OCI-LY7 (cell line): ENCODE data around the gene DDX28. TPM values are rescaled to one million over a fixed set of nuclear protein-coding genes. Genes with fewer than 3 reads are reported as not detected.
"Not testable (repeated sequence)": the region's sequence is repeated elsewhere in the genome, so short reads cannot be mapped to it uniquely, and the experiment has no call there.

Experiments
- BruUV-seq: library from RNA; stranded (reverse); fragments of 400-500 nt; replicated peaks from 2 replicates; lab custom pipeline; 2021; lab: Mats Ljungman, UMichigan
- CTCF ChIA-PET: fragments of 300-600 bp; sonication (Branson Sonifier 250); formaldehyde crosslinking; loops from one replicate; lab custom pipeline; 2022; ENCODE audit warnings: antibody characterized with exemption; ENCODE audit not compliant: unreplicated experiment; lab: Charles Lee
- POLR2A ChIA-PET: fragments of 300-600 bp; sonication (Branson Sonifier 250); formaldehyde crosslinking; loops from one replicate; lab custom pipeline; 2022; ENCODE audit warnings: antibody characterized with exemption; lab: Charles Lee
- DNase-seq: peaks from one replicate; pipeline ENCODE4 v3.0.0-alpha.2; 2015; ENCODE audit warnings: low spot score
- H2AFZ ChIP-seq: fragments of 200-600 bp; sonication (generic), shearing (Covaris generic); 2 replicates; pipeline ENCODE4 v1.6.1; 2014; ENCODE audit warnings: mild to moderate bottlenecking, antibody characterized with exemption, low read length, moderate library complexity
- H3K27ac ChIP-seq: fragments of 200-600 bp; sonication (generic); 2 replicates; pipeline ENCODE4 v1.5.1; 2014; ENCODE audit warnings: mixed run types, low read depth, mild to moderate bottlenecking, moderate library complexity, low read length, inconsistent platforms; ENCODE audit not compliant: poor library complexity, severe bottlenecking
- H3K36me3 ChIP-seq: fragments of 200-600 bp; sonication (generic); 2 replicates; pipeline ENCODE4 v1.6.1; 2014; ENCODE audit warnings: mild to moderate bottlenecking, antibody characterized with exemption, low read length, moderate library complexity, mixed read lengths; ENCODE audit not compliant: insufficient read depth
- H3K4me1 ChIP-seq: fragments of 200-600 bp; sonication (generic); 2 replicates; pipeline ENCODE4 v1.5.1; 2014; ENCODE audit warnings: mild to moderate bottlenecking, low read length; ENCODE audit not compliant: insufficient read depth, poor library complexity, severe bottlenecking
- H3K4me2 ChIP-seq: fragments of 200-600 bp; sonication (generic); 2 replicates; pipeline ENCODE4 v1.6.1; 2014; ENCODE audit warnings: mild to moderate bottlenecking, low read length
- H3K4me3 ChIP-seq: fragments of 200-600 bp; sonication (generic); 2 replicates; pipeline ENCODE4 v1.5.1; 2014; ENCODE audit warnings: mild to moderate bottlenecking, low read depth, low read length; ENCODE audit not compliant: poor library complexity, severe bottlenecking
- H3K79me2 ChIP-seq: fragments of 200-600 bp; sonication (generic); 2 replicates; pipeline ENCODE4 v1.6.1; 2016; ENCODE audit warnings: low read depth, mild to moderate bottlenecking, low read length, moderate library complexity, mixed read lengths; ENCODE audit not compliant: insufficient read depth
- H3K9me2 ChIP-seq: fragments of 200-600 bp; sonication (generic); 2 replicates; pipeline ENCODE4 v1.6.1; 2016; ENCODE audit warnings: mild to moderate bottlenecking, low read length, mixed read lengths; ENCODE audit not compliant: insufficient read depth
- H3K9me3 ChIP-seq: fragments of 200-600 bp; sonication (generic); 2 replicates; pipeline ENCODE4 v1.6.1; 2014; ENCODE audit warnings: mild to moderate bottlenecking, mixed run types, low read length, mixed read lengths
- H4K20me1 ChIP-seq: fragments of 200-600 bp; sonication (generic); 2 replicates; pipeline ENCODE4 v1.6.1; 2014; ENCODE audit warnings: mild to moderate bottlenecking, antibody characterized with exemption, low read length, moderate library complexity, mixed read lengths; ENCODE audit not compliant: insufficient read depth
- EZH2phosphoT487 ChIP-seq: fragments of 200-600 bp; sonication (generic); IDR thresholded peaks from 2 replicates; pipeline ENCODE4 v1.6.1; 2018; ENCODE audit warnings: low read depth, borderline replicate concordance, mild to moderate bottlenecking, mixed run types, antibody characterized with exemption, low read length, moderate library complexity, mixed read lengths
- intact Hi-C: fragments of 100-400 bp; cut with micrococcal nuclease; formaldehyde crosslinking; loops from one replicate; pipeline ENCODE4 v1.10.0; 2022; ENCODE audit not compliant: unreplicated experiment
- total RNA-seq, 2 experiments: library from RNA; depleted of rRNA in 1 of 2; stranded (reverse); fragments of >200 nt in 1 of 2; shearing (Covaris generic) in 1 of 2; gene quantifications; 2 replicates each; pipeline ENCODE4 v1.2.3, GENCODE V29; 2014 to 2022
- TF ChIP-seq, protein P1 (sequence below): fragments of 200-600 bp; sonication (generic); conservative IDR thresholded peaks from 2 replicates; pipeline ENCODE4 v1.5.1; 2014; ENCODE audit warnings: mild to moderate bottlenecking, antibody characterized with exemption, low read length, moderate library complexity, mixed read lengths

DDX28 gene
- total RNA-seq, 2 experiments from 2014 or later = 18.1 to 31.4 TPM

DNA sequence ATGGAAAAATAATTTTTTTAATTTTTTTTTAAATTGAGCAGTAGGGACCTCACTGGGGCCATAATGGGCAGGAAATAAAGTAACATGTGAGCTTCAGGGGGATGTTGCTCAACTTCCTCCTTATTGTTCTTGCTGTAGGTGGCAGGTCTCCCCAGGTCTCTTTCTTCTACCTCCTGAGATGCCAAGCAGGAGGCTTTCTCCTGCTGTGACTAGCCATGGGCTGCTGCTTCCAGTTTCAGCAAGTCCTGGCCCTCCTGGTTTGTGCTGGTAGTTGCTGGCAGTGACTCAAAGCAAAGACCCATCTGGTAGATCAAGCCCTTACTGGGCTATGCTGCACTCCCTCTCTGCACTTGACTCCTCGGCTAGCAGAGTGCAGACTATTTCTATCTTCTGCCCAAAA lies 9.6 kb downstream of the DDX28 start:
- CTCF ChIA-PET = interaction anchor here (0.8 kb wide), 1 partner anchor 10 kb away, joined by 3 read pairs; no protein-coding TSS in a partner anchor
- BruUV-seq = no TSS peak

GRCh38 chr16:68009872-68010271 lies 13.2 kb downstream of the DDX28 start:
- POLR2A ChIA-PET, CTCF ChIA-PET, DNase-seq, H3K9me2 ChIP-seq, H2AFZ ChIP-seq, BruUV-seq, intact Hi-C loops, H3K4me2 ChIP-seq, H3K9me3 ChIP-seq, H3K36me3 ChIP-seq, H4K20me1 ChIP-seq, H3K27ac ChIP-seq, H3K79me2 ChIP-seq, H3K4me3 ChIP-seq: not testable (repeated sequence)
- peaks cover 24% of the 10 kb centered on the region for H3K4me1 ChIP-seq

More for the DNA sequence above, 9.6 kb downstream of the DDX28 start:
- H3K79me2 ChIP-seq = no peaks in the 10 kb centered on the region
- H3K36me3 ChIP-seq = no peaks in the 10 kb centered on the region
- peak overlapping the region; percentile 84 for H2AFZ ChIP-seq
- H3K4me3 ChIP-seq = no peak overlapping the region
- no peak overlapping the region for H3K27ac ChIP-seq
- H3K4me1 ChIP-seq = peaks cover 16% of the 10 kb centered on the region
- DNase-seq = peak; percentile 58
- peak overlapping the region; percentile 16; the same call in 1 of the 2 replicates for H3K4me2 ChIP-seq
- intact Hi-C loops = no loop called here
- POLR2A ChIA-PET = interaction anchor here (0.5 to 0.8 kb wide), 2 partner anchors 13 to 30 kb away, joined by 3 read pairs; no protein-coding TSS in a partner anchor
- H4K20me1 ChIP-seq = no peaks in the 10 kb centered on the region
- H3K9me3 ChIP-seq = no peaks in the 10 kb centered on the region
- TF ChIP-seq EZH2phosphoT487 = no peak
- TF ChIP-seq, protein P1, sequence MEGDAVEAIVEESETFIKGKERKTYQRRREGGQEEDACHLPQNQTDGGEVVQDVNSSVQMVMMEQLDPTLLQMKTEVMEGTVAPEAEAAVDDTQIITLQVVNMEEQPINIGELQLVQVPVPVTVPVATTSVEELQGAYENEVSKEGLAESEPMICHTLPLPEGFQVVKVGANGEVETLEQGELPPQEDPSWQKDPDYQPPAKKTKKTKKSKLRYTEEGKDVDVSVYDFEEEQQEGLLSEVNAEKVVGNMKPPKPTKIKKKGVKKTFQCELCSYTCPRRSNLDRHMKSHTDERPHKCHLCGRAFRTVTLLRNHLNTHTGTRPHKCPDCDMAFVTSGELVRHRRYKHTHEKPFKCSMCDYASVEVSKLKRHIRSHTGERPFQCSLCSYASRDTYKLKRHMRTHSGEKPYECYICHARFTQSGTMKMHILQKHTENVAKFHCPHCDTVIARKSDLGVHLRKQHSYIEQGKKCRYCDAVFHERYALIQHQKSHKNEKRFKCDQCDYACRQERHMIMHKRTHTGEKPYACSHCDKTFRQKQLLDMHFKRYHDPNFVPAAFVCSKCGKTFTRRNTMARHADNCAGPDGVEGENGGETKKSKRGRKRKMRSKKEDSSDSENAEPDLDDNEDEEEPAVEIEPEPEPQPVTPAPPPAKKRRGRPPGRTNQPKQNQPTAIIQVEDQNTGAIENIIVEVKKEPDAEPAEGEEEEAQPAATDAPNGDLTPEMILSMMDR = no peak
- no peaks in the 10 kb centered on the region for H3K9me2 ChIP-seq

GRCh38 chr16:68009157-68009735 lies 13.8 kb downstream of the DDX28 start:
- H3K36me3 ChIP-seq = no peaks in the 10 kb centered on the region
- BruUV-seq = no TSS peak
- CTCF ChIA-PET = no interaction called here
- intact Hi-C loops = no loop called here
- no peaks in the 10 kb centered on the region for H3K79me2 ChIP-seq
- POLR2A ChIA-PET = no interaction called here
- H3K4me1 ChIP-seq = peaks cover 19% of the 10 kb centered on the region
- DNase-seq = no peak
- H3K9me2 ChIP-seq = no peaks in the 10 kb centered on the region
- H3K27ac ChIP-seq = no peak overlapping the region
- TF ChIP-seq EZH2phosphoT487 = no peak
- TF ChIP-seq, protein P1 = no peak
- no peak overlapping the region for H3K4me2 ChIP-seq
- no peaks in the 10 kb centered on the region for H4K20me1 ChIP-seq
- H3K9me3 ChIP-seq = no peaks in the 10 kb centered on the region
- no peak overlapping the region for H2AFZ ChIP-seq
- H3K4me3 ChIP-seq = no peak overlapping the region
